GM11168 (cell line): ENCODE results near the gene NKAIN2.
"Not testable (repeated sequence)": the region's sequence is repeated elsewhere in the genome, so short reads cannot be mapped to it uniquely, and the experiment has no call there.

ENCODE experiments used
- in situ Hi-C: fragments of 300-500 bp; cut with MboI; formaldehyde crosslinking; loops from one replicate; pipeline ENCODE4 v1.12.0; 2022; ENCODE audit warnings: low sequenced_read_pairs; ENCODE audit not compliant: unreplicated experiment

Gene NKAIN2

GRCh38 chr6:124010574-124010973 is 206.9 kb downstream of the NKAIN2 start:
- in situ Hi-C loops = no loop called here

GRCh38 chr6:124011180-124011579 is 207.5 kb downstream of the NKAIN2 start:
- in situ Hi-C loops = no loop called here

DNA sequence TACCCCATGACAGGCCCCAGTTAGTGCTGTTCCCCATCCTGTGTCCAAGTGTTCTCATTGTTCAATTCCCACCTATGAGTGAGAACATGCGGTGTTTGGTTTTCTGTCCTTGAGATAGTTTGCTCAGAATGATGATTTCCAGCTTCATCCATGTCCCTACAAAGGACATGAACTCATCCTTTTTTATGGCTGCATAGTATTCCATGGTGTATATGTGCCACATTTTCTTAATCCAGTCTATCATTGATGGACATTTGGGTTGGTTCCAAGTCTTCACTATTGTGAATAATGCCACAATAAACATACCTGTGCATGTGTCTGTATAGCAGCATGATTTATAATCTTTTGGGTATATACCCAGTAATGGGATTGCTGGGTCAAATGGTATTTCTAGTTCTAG is 218.4 kb downstream of the NKAIN2 start:
- in situ Hi-C loops = not testable (repeated sequence)

DNA sequence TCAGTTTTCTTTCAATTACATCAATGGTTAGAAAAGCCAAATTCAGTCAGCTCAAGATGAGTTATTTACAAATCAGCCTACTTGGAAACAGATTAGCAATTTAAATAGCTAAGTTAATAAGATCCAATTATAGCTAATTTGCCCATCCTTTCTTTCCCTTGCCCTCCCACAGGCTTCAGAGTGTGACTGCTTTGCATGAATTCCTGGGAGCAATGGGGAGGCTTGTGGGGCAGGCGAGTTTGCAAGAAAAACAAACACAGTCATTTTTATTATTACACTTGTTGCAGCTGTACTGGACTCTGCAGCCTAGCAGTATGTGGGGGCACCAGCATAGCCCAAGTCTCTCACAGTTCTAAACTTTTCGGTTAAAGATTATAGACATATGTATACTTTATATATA is 219.0 kb downstream of the NKAIN2 start:
- in situ Hi-C loops = no loop called here

DNA sequence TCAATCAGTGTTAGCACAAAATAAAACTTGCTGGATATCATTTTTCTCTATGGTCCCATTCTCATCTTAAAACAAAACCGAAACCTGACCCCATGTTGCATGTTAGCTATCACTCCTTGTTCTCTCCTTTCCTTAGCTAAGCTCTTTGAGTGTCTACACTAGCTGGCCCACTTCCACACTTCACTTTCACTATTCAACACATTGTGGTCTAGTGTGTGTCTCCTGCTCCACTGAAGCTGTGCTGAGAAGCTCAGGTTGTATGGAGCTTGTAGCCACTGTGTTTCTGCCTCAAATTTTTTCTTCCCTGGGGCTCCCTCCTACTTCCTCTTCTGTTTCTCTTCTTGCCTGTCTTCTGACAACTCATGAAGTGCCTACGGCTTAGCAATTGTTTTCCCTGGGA is 223.0 kb downstream of the NKAIN2 start:
- in situ Hi-C loops = no loop called here

DNA sequence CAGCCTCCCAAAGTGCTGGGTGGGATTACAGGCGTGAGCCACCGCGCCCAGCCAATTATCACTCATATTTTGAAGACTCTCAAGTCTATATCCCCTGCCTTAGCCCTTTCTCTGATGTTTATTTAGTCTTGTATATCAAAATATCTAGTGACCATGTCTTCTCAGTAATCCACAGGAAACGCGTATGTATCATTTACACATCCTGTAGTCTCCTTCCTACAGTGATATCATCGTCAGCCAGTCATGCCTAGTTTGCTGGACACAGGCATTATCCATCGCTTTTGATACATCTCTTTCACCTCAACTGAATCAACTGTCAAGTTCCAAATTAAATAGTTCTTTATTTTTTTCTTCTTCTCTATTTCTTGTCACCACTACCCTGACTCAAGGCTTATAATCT is 223.7 kb downstream of the NKAIN2 start:
- in situ Hi-C loops = no loop called here

DNA sequence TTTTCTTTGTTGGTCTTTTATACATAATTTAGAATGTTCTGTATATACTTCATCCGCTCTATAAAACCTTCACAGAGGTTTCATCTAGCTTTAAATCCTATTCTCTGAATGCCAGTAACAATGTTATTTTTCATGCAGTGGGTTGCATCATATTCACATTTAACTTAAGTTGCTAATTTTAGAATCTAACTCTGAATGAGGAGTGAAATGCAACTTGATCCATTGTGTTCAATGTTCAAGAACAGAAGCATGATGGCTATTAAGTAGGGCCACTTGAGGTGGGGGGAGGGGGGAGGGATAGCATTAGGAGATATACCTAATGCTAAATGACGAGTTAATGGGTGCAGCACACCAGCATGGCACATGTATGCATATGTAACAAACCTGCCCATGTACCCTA is 224.5 kb downstream of the NKAIN2 start:
- in situ Hi-C loops = no loop called here

DNA sequence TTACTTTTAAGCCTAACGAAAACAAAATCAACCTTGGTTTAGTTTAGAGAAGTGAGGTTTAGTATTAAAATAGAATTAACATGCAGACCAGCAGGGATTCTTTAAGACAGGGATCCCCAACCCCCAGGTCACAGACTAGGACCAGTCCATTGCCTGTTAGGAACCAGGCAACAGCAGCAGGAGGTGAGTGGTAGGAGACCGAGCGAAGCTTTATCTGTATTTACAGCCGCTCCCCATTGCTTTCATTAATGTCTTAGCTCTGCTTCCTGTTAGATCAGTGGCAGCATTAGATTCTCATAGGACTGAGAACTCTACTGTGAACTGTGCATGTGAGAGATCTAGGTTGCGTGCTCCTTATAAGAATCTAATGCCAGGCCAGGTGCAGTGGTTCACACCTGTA is 225.9 kb downstream of the NKAIN2 start:
- in situ Hi-C loops = no loop called here

DNA sequence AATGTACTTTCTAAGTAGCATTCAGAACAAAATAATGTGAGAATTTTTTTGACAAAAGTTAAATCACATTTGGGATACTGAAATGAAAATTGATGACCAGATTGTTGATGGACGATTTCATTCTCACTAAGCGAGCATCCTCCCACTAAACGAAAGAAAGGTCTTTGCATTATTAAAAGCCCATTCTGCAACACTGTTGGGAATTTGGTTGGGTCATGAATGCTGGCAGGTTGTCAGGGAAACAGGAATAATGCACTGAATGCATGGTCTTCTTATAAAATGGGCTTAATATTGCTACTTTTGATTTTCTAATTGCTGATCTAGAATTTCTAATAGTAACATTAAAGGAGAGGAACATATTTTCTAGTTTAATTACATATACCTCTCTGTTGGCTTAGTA is 229.8 kb downstream of the NKAIN2 start:
- in situ Hi-C loops = no loop called here

DNA sequence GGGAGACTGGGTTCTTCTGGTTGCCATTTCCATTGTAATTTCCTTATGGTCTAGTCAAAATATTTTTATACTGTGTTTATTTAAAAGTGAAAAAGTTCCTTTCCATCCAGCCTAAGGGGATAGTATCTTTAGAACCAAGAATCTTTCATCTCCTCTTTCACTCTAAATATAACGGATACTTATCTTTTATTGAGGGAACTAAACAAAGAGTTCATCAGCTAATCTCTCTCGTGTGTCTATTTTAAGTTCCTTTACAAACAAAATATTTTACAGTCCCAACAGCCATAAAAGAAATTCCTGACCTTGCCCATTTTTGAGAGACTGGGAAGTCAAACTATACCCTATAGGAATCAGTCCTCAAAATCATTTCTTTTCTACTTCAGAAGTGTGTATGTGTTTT is 232.7 kb downstream of the NKAIN2 start:
- in situ Hi-C loops = no loop called here

- in situ Hi-C loops = no loop called here
These were observed 237.0 kb downstream of the NKAIN2 start for GRCh38 chr6:124040655-124041054.

DNA sequence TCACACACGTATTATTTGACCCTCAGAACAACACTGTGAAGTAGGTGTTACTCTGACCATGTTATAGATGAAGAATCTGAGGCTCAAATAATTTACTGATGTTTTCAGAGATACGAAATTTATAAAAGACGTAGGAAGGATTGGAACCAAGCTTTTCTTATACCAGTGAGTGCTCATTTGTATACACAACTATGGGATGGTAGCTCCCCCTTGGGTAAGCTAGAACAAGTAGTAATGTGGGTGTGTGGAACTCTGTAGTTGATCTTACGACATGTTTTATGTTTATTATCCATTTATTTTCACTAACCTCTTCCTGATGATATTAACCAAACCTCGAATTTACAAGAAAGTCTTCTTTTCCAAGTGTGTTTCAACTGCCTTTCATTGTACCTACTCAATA is 248.5 kb downstream of the NKAIN2 start:
- in situ Hi-C loops = no loop called here

DNA sequence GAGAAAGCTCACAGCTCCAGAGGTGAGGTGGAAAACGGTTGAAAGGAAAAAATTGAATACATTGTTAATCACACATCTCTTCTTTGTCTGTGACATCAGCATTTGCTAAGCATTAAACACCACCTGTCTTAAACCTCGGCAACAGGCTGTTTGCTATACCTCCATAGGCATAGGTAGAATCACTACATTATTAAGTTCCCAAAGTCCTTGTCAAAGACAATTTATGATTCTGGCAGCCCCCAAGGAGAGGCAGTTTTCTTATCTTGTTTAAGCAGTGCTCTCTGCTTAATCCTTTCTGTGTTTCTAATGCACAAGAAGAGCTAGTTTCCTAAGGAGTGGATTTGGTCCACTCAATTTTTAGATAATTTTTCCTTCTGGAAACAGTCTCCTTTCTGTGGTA is 249.7 kb downstream of the NKAIN2 start:
- in situ Hi-C loops = no loop called here

DNA sequence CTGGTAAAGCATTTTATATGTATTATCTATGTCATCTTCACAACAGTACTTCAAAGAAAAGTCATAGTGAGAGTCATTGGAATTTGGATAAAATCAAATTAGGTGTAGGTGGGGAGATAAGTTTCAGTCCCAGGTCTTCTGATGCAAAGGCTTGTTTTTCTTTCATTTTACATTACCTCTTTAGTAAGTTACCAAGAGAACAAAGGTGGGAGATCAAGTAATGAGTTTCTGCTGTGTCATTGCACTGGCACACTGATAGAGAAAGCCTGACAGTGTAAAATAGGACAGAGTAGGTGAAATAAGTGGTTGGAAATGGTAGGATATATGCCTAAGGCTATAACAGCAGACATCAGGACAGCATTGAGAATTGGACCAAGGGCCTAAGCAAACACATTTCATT is 250.4 kb downstream of the NKAIN2 start:
- in situ Hi-C loops = no loop called here

GRCh38 chr6:124055395-124055794 is 251.7 kb downstream of the NKAIN2 start:
- in situ Hi-C loops = no loop called here

- in situ Hi-C loops = no loop called here
These were observed 252.3 kb downstream of the NKAIN2 start for GRCh38 chr6:124055963-124056362.

DNA sequence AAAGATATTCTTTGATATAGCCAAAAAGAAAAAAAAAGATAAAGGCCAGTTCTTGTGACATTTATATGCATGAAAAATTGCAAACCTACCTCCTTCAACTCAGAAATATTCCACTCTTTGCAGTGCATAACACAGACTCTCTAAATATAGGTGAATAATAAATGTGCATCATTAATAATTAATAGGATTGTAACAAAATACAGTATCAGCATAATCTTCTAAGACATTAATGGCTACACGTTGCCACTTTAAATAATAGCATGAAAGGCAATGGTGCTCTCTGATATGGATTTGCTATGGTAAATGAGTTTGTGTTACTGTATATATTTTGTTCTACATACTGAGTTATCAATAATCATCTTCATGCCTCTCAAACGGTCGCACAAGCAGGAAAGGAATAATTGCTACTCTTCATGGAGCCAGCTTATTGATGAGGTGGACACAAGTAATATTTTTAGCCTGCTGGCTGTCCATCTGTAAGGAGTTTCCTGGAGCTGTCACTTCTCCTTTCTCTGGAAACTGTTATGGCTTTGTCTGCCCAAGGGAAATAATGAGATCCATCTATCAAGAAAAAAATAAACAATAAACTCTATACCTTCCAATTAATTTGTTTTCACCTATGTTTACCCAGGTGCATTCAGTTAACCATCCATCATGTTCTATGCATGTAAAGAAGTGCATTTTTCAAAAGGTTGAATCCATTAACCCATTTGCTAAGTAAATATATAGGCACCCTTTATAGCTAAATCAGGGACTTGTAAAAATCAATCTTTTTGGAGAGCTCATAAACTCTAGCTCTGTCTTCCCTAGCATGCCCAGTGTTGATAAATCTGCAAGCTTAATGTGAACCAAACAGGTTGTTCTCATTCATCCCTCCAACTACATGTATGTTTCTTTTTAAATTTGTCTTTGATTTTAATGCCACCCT is 253.0 kb downstream of the NKAIN2 start:
- in situ Hi-C loops = no loop called here

DNA sequence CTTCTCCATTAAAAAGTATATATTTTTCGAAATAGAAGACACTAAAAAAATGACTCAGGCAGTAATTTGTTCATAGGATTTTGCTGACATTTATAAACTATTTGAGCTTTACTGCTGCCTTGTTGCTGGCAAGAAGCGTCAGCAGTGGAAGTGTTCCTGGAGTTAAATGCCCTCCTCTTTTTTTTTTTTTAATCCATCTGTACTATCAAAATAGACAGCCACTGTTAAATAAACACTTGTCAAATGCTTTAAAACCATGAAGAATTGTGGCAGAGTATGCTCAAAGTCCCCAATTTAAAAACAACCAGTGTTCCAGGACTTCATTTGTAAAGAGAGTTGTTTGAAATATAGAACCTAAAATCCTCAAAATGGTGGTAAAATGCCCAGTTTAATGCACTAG is 253.8 kb downstream of the NKAIN2 start:
- in situ Hi-C loops = no loop called here

GRCh38 chr6:124064317-124065113 is 260.9 kb downstream of the NKAIN2 start:
- in situ Hi-C loops = no loop called here

DNA sequence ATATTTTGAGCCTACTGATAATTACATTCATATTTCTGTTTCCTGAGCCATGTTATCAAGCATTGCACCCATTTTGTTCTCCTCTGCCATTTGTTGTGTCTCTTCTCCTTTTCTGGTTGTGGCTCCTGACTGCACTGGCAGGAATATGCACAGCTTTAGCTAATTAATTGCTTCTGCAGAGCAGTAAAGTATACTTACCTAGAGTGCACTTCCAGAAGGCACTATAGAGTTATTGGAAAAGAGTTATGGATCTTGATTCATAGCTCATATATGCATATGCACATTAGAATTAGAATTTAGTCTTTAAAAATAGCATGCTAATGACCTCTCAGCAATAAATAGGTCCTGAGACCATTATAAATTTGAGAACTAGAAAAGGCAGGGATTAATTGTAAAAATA is 262.6 kb downstream of the NKAIN2 start:
- in situ Hi-C loops = no loop called here

DNA sequence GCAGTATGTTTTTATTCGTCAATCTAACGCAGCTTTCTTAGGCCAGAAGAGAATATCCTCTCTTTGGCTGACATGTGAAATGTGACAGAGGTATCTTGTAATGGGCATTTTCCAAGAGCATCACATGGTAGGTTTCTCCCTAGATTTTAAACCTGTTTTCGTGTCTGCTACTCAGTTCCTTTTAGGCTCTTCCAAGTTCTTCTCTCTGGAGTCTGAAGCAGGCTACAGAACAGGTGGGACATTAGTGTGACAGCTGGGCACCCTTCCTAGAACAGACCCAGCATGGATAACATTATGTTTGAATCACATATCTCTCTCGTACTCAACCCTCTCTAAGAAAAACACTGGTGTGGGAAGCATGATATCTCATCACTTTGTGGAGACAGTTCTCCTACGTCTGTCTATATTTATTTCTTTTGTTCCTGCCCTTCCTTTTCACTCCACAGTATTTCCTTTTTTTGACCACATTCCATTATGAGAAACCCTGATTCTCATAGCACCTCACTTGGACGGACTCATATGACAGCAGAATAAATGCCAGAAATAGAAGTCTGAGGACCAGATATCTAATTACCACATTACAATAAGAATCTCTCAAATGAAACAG is 263.4 kb downstream of the NKAIN2 start:
- in situ Hi-C loops = no loop called here
